GM18505 (cell line): ENCODE measurements around the gene GCDH.

Source experiments
- ATAC-seq: cut with Tn5 transposase; IDR thresholded peaks from one replicate; pipeline ENCODE4 v1.9.1; 2021; ENCODE audit not compliant: unreplicated experiment
- POLR2A ChIP-seq: IDR thresholded peaks from 4 replicates; pipeline ENCODE4 v1.6.1; 2011; ENCODE audit warnings: borderline replicate concordance; ENCODE audit not compliant: insufficient read depth, insufficient read length; ENCODE audit errors: extremely low read depth

The GCDH gene

DNA sequence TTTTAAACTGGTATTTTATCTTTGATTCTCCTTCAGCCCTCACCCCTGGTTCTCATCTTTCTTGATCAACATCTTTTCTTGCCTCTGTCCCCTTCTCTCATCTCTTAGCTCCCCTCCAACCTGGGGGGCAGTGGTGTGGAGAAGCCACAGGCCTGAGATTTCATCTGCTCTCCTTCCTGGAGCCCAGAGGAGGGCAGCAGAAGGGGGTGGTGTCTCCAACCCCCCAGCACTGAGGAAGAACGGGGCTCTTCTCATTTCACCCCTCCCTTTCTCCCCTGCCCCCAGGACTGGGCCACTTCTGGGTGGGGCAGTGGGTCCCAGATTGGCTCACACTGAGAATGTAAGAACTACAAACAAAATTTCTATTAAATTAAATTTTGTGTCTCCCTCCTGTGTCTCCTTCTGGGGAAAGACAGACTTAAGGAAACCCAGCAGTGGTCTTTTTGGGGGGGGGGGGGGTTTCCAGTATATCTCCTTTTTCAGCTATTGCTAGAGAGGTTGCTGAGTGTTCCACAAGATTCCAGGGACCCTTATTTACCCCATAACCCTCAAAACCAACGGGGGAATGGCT, 53.2 kb downstream of the GCDH start:
- ATAC-seq = no peak
- TF ChIP-seq POLR2A = peak; percentile 7

DNA sequence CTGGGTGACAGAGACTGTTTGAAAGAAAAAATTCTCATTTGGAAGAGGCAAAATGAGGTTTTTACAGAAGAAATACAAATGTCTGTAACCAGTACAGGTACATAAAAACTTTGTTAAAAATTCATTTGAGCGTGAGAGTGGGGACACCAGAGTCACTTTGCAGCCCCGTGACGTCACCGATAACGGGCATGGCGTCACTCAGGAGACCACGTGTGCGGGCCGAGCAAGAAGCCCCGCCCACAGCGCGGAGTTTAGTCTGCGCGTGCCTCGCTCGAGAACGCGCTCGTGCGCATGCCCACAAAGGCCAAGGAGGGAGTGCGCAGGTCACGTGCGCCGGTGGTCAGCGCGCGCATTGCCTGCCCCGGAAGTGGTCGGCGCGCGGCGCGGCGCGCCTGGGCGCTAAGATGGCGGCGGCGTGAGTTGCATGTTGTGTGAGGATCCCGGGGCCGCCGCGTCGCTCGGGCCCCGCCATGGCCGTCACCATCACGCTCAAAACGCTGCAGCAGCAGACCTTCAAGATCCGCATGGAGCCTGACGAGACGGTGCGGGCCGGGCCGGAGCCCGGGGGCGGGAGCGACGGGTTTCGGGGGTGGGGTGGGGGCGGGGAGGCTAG, 54.6 kb downstream of the GCDH start, which contains the start of gene RAD23A:
TSS of gene RAD23A (plus strand) at position 384 of the 613 bp plus-strand sequence. CDS start at position 471, 87 bp downstream.
- ATAC-seq = peak; percentile 63
- TF ChIP-seq POLR2A = peak; percentile 96

DNA sequence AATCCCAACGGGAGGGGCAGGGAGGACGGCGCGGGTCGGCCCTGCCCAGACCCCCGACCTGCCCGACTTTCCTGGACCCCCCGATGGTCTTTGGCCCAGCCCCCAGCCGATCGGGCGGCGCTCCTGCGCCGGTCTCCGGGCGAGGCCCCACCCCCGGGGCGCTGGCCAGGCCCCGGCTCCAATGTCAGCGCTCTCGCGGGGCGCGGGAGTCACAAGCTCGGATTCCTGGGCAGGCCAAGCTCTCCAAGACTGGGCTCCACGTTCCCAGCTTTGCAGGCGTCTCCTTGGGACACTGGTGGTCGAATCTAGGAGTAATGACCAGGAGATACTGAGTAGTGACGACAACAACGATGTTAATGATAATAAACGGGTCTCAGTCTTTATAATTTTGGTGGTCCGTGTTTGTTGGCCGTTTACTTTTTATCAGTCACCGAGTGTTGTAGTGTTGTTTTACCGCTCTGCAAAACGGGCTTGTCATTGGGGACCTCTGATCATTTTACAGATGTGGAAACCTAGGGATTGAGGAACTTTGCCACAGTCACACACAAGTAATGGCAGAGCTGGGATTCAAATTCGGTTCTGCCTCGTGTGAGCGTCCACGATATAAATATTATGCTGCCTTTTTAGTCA, 55.2 kb downstream of the GCDH start:
- ATAC-seq = peak; percentile 33
- TF ChIP-seq POLR2A = no peak

DNA sequence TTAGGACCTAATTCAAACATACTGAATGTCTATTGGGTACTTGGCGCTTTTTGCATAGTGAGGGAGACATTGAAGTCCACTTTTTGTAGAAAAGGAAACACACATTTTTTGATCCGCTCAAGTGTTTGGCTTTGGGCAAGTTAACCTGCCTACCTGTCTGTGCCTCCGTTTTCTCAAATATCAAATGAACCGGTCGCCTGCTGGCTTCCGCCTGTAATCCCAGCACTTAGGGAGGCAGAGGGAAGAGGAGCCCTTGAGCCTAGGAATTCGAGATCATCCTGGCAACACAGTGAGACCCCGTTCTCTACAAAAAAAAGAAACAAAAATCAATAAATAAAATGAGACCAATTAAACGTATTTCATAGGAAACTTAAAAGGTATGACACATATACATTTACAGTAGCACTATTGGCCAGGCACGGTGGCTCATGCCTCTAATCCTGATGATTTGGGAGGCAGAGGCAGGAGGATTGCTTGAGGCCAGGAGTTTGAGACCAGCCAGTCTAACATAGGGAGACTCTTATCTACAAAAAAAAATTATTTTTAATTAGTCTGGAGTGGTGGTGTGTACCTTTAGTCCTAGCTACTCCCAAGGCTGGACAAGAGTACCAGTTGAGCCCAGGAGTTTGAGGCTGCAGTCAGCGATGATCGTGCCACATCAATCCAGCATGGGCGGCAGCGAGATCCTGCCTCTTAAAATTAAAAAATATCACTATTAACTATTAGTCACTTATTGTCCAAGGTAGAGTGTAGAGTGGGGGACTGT, 56.0 kb downstream of the GCDH start:
- ATAC-seq = no peak
- TF ChIP-seq POLR2A = peak; percentile 22

DNA sequence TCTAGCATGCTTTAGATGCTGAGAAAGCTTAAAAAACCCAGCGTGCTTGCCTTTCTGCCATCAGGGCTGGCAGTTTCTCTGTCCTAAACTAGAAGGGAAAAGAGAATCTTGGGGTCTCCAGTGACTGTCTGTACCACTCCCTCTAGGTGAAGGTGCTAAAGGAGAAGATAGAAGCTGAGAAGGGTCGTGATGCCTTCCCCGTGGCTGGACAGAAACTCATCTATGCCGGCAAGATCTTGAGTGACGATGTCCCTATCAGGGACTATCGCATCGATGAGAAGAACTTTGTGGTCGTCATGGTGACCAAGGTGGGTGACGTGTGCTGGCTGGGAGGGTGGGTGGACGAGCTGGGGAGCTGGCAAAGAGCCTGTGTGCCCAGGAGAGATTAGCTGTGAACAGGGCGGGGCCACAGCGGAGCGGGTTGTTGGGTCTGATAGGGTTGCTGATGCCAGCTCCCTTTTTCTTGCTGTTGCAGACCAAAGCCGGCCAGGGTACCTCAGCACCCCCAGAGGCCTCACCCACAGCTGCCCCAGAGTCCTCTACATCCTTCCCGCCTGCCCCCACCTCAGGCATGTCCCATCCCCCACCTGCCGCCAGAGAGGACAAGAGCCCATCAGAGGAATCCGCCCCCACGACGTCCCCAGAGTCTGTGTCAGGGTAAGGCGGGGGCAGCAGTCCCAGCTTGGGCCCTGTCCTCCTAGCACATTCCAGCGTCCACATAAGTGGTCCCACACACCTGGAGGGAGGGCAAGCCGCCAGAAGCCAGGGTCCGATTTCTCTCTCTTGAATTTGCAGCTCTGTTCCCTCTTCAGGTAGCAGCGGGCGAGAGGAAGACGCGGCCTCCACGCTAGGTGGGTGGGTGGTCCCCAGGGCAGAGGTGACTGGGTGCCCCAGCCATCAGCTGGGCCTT, 57.0 kb downstream of the GCDH start:
- no peak for TF ChIP-seq POLR2A
- ATAC-seq = no peak

DNA sequence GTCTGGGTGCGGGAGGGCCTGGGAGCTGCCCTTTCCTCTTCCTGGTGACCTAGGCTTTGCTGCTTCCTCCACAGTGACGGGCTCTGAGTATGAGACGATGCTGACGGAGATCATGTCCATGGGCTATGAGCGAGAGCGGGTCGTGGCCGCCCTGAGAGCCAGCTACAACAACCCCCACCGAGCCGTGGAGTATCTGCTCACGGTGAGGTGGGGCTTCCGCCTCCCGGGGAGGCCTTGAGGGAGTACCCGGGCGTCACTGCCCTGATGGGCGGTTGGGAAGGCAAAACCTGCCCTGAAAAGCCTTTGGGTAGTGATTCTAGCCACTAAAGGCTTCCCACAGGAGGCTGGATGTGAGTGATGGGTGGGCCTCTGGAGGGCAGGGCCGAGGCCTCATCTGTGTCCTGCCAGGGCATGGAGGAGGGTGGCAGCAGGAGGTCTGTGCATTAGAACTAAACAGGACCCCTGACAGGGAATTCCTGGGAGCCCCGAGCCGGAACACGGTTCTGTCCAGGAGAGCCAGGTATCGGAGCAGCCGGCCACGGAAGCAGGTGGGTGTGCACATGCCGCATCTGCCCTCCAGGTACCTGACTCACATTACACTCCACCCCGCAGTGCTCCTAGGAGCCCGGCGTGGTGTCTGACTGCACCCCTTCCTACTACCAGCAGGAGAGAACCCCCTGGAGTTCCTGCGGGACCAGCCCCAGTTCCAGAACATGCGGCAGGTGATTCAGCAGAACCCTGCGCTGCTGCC, 57.8 kb downstream of the GCDH start:
- no peak for ATAC-seq

More for the DNA sequence above, 57.8 kb downstream of the GCDH start:
- TF ChIP-seq POLR2A = no peak
